Fibroblast of villous mesenchyme (primary cell): ENCODE results near the gene MICAL2. TPM values are rescaled to one million over a fixed set of nuclear protein-coding genes. Genes with fewer than 3 reads are reported as not detected.

Source experiments
- DNase-seq: peaks from one replicate; pipeline ENCODE4 v3.0.0-alpha.2; 2010; ENCODE audit warnings: low read depth
- H3K4me3 ChIP-seq: 2 replicates; pipeline ENCODE4 v1.5.1; 2011; ENCODE audit warnings: low read depth, mild to moderate bottlenecking, low read length
- CTCF ChIP-seq: IDR thresholded peaks from 2 replicates; pipeline ENCODE4 v1.5.1; 2012; ENCODE audit warnings: low read depth, mild to moderate bottlenecking, low read length; ENCODE audit not compliant: insufficient read depth
- total RNA-seq: library from RNA; depleted of rRNA; stranded (reverse); fragments of >200 nt; gene quantifications from 2 replicates; pipeline ENCODE4 v1.2.3, GENCODE V29; 2012

MICAL2 gene
- total RNA-seq, 1 donor = 164 TPM

DNA sequence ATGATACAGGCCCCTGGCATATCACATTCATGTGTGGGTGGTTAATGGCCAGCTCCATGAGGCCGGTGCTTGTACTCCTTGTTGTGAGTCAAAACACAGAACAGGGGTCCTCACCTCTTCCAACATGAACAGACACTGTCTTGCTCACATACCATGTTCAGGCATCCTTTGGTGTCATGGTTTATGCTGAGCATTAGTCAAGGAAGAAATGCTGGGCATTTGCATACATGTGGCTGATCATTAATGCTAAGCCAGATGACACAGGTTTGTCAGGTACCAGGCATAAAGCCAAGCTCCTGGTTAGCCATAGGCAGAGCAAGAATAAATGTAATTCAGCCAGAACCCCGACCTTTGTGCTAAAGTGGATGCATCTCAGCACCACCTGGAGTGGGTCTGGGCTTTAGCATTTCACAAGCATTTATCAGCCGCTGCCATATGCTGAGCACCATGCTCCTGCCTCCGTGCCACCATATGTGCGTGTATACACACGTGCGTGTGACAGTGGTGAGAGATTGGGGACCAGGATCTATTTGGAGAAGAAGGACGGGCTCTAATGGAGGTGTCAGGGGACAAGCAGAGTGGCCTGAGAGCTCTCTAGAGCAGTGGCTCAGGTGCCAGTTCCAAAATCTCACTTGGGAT lies 55.0 kb downstream of the MICAL2 start:
- H3K4me3 ChIP-seq = no peak overlapping the region
- no peak for DNase-seq
- TF ChIP-seq CTCF = no peak

GRCh38 chr11:12166299-12167060 lies 56.1 kb downstream of the MICAL2 start:
- TF ChIP-seq CTCF = no peak
- no peak for DNase-seq
- H3K4me3 ChIP-seq = no peak overlapping the region

DNA sequence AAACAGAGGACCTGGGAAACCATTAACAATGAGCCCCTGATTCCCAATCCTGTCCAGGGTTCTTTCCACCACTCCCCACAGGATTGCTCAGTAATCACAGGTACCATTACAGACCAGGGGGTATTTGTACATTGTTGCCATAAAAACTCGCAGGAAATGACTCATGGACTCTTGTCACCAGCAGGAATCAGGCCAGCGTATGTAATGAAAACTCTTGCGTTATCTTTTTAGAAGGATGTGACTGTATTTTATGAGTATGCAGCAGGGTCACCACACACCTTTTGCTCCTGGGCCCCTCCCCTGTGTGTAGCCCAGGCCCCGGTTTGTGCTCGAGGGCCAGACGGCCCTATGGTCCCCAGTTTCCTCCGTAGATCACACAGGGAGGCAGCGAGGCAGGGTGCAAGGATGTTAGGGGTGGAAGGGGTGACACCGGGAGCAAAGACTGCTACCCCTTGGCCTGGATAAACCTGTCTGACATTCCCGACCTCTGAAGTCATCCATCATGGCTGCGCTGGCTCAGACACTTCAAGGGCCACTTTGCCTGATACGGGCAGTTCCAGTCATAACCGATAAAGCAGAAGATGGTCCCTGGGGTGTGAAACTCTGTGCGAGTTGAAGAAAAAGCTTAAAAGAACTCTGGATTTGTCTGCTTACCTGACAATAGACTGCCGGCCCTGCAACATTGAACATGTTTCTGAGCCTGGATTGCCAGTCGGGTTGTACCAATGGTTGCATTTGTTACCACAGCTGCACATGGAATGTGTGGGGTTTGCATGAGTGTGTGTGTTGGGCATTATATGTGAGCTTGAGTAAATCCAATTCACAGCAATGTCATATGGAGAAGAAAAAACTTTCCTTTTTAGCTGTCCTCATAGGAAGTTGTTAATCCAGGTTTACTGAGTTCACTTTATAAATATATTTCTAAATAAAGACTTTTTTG lies 56.9 kb downstream of the MICAL2 start:
- TF ChIP-seq CTCF = no peak
- peak; percentile 93 for DNase-seq
- H3K4me3 ChIP-seq = no peak overlapping the region

- no peak for DNase-seq
- no peak for TF ChIP-seq CTCF
- H3K4me3 ChIP-seq = no peak overlapping the region
Measured at GRCh38 chr11:12168114-12168513, 57.7 kb downstream of the MICAL2 start.

- TF ChIP-seq CTCF = no peak
- no peak for DNase-seq
- H3K4me3 ChIP-seq = no peak overlapping the region
Measured at GRCh38 chr11:12169822-12170221, 59.4 kb downstream of the MICAL2 start.

- TF ChIP-seq CTCF = no peak
- H3K4me3 ChIP-seq = no peak overlapping the region
- DNase-seq = no peak
Measured at GRCh38 chr11:12170501-12170900, 60.1 kb downstream of the MICAL2 start.
